Adrenal gland (tissue), 12 donors: ENCODE results near the gene MRPS30. TPM values are rescaled to one million over a fixed set of nuclear protein-coding genes. Genes with fewer than 3 reads are reported as not detected.

ENCODE experiments used
- DNase-seq, 7 donors: peaks; one replicate each; pipeline ENCODE4 v3.0.0-alpha.2; 2019 to 2020
- H3K27ac ChIP-seq, 5 donors: fragments of 200-600 bp; sonication (generic) in 4 of 5; 1 replicate in 3 of 5; 2 replicates in 2 of 5; pipeline versions ENCODE4 v1.5.1 to v1.8.0; 2016 to 2020; ENCODE audit warnings: mild to moderate bottlenecking in 1 of 5
- H3K27me3 ChIP-seq: fragments of 200-600 bp; 2 replicates; pipeline ENCODE4 v1.8.0; 2021
- H3K36me3 ChIP-seq, 2 donors: fragments of 200-600 bp; replicated peaks in 1 of 2; 1 replicate in 1 of 2; 2 replicates in 1 of 2; pipeline versions ENCODE4 v1.5.1 to v1.8.0; 2018 to 2022
- H3K4me1 ChIP-seq, 2 donors: fragments of 200-600 bp; replicated peaks in 1 of 2; 1 replicate in 1 of 2; 2 replicates in 1 of 2; pipeline versions ENCODE4 v1.5.1 to v1.8.0; 2018 to 2021
- H3K4me3 ChIP-seq, 4 donors: fragments of 200-600 bp; sonication (generic) in 3 of 4; one replicate each; pipeline ENCODE4 v1.5.1; 2016 to 2018
- H3K9me3 ChIP-seq, 3 donors: fragments of 200-600 bp; sonication (generic) in 1 of 3; replicated peaks in 1 of 3; 1 replicate in 2 of 3; 2 replicates in 1 of 3; pipeline versions ENCODE4 v1.5.1 to v1.8.0; 2016 to 2021
- POLR2A ChIP-seq, 2 donors: fragments of 450-650 bp; IDR thresholded peaks; one replicate each; pipeline ENCODE4 v1.6.1; 2017; ENCODE audit warnings: antibody characterized with exemption in 2 of 2, mild to moderate bottlenecking in 2 of 2, moderate library complexity in 1 of 2
- WGBS, 4 donors: extraction: QIAGEN DNeasy Blood & Tissue Kit in 2 of 4; methylation state at CpG; one replicate each; pipeline versions ENCODE4 v1.1.5 to v1.1.7; 2013 to 2017; 5-methylcytosine and 5-hydroxymethylcytosine counted together
- intact Hi-C, 2 donors: fragments of 100-400 bp; cut with DNase I; formaldehyde crosslinking; loops; one replicate each; pipeline versions ENCODE4 v1.14.1 to v1.15.0; 2022 to 2023
- polyA plus RNA-seq, 3 donors: library from polyadenylated mRNA; stranded (reverse); fragments of 200-250 nt in 2 of 3; fragments of 350-450 nt in 1 of 3; fragmentation: Illumina TruSeq in 1 of 3; extraction: RNeasy Lipid Tissue Mini Kit (QIAGEN cat#74804) in 1 of 3; gene quantifications; one replicate each; pipeline ENCODE4 v1.2.3, GENCODE V29; 2013 to 2014
- total RNA-seq, 9 donors: library from RNA; depleted of rRNA in 4 of 9; stranded (reverse); fragments of >200 nt in 4 of 9; fragments of 120-200 nt in 1 of 9; fragmentation: NEBNext Ultra II Directional in 1 of 9; extraction: Animal tissue kit (Norgen Biotek cat#: 25700) in 1 of 9; gene quantifications; one replicate each; pipeline versions ENCODE4 v1.1.0 to v1.2.4, GENCODE V29; 2013 to 2023
- TF ChIP-seq, protein P1 (sequence below), 6 experiments: fragments of 450-650 bp in 4 of 6; fragments of 200-600 bp in 2 of 6; sonication (generic) in 1 of 6; IDR thresholded peaks; 1 replicate in 5 of 6; 2 replicates in 1 of 6; pipeline versions ENCODE4 v1.5.1 to v1.8.0; 2016 to 2021; ENCODE audit warnings: antibody characterized with exemption in 6 of 6, mild to moderate bottlenecking in 2 of 6, moderate library complexity in 1 of 6
- donor health status: healthy with polysubstance abuse.
- donor health status: Bipolar disorder and iron deficiency.
- donor health status: DM: yes; HTN: yes; CAD: no.
- donor health status: DM: no; HTN: no; CAD: no.
- donor health status: DM: no; HTN: no; CAD: no.
- donor health status: DM: yes; HTN: yes; CAD: no.

MRPS30 gene
- total and polyA plus RNA-seq, 12 donors: 18.9 to 104 (median 62.8) TPM

DNA sequence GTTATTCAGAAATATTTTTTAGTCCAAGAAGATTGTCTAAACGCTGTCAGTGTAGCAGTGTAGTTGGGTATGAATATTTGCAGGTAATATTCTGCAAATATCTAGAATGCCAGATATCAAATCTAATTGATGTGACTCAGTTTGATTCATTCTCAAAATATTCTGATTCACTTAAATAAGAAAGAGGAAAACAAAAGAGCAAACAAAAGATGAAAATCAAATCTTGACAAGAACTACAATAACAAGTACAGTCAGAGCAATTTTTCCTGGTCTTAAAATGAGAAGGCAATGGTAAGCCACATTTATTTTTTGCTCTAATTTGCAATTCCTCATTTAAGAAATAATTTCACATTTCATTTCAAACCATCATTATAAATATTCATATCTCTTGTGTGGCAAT is 36.0 kb downstream of the MRPS30 start:
- DNase-seq: no peak
- Histone ChIP-seq H3K9me3 (no peaks in the 10 kb centered on the region), H3K4me3 (no peak overlapping the region), H3K27ac (no peak overlapping the region), H3K27me3 (no peaks in the 10 kb centered on the region), H3K36me3 (no peaks in the 10 kb centered on the region), H3K4me1 (no peaks in the 10 kb centered on the region)
- WGBS, 4 donors: 80 to 93% (median 88%) methylated on average over 1 of the region's 1 CpG
- intact Hi-C loops: no loop called here
- TF ChIP-seq POLR2A (IDR thresholded peaks at IDR 0.05): no peak
- TF ChIP-seq, protein P1, sequence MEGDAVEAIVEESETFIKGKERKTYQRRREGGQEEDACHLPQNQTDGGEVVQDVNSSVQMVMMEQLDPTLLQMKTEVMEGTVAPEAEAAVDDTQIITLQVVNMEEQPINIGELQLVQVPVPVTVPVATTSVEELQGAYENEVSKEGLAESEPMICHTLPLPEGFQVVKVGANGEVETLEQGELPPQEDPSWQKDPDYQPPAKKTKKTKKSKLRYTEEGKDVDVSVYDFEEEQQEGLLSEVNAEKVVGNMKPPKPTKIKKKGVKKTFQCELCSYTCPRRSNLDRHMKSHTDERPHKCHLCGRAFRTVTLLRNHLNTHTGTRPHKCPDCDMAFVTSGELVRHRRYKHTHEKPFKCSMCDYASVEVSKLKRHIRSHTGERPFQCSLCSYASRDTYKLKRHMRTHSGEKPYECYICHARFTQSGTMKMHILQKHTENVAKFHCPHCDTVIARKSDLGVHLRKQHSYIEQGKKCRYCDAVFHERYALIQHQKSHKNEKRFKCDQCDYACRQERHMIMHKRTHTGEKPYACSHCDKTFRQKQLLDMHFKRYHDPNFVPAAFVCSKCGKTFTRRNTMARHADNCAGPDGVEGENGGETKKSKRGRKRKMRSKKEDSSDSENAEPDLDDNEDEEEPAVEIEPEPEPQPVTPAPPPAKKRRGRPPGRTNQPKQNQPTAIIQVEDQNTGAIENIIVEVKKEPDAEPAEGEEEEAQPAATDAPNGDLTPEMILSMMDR (IDR thresholded peaks at IDR 0.05): no peak

DNA sequence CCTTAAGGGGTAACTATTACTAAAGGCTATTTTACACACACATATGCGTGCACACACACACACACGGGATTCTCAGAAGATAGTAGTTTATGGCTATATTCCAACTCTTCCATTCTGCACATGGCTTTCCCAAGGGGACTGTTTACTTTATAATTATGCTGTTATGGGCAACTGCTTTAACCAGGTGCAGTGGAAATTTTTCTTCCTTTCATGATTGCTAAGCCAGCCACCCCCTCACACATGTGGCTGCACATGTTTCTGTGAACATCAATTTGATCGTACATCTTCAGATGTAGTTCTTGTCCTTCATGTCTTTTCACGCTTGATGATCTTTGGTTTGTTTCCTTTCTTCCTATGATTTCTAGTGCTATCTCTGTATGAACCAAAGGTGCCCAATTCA is 37.0 kb downstream of the MRPS30 start:
- 71 to 80% (median 77%) methylated on average over 4 of the region's 4 CpGs for WGBS, 4 donors
- H3K9me3 ChIP-seq: no peaks in the 10 kb centered on the region
- DNase-seq: no peak
- H3K27me3 ChIP-seq: no peaks in the 10 kb centered on the region
- TF ChIP-seq POLR2A (IDR thresholded peaks at IDR 0.05): no peak
- TF ChIP-seq, protein P1 (IDR thresholded peaks at IDR 0.05): no peak
- intact Hi-C loops: no loop called here
- no peaks in the 10 kb centered on the region for H3K4me1 ChIP-seq
- no peak overlapping the region for H3K4me3 ChIP-seq
- no peak overlapping the region for H3K27ac ChIP-seq
- no peaks in the 10 kb centered on the region for H3K36me3 ChIP-seq

DNA sequence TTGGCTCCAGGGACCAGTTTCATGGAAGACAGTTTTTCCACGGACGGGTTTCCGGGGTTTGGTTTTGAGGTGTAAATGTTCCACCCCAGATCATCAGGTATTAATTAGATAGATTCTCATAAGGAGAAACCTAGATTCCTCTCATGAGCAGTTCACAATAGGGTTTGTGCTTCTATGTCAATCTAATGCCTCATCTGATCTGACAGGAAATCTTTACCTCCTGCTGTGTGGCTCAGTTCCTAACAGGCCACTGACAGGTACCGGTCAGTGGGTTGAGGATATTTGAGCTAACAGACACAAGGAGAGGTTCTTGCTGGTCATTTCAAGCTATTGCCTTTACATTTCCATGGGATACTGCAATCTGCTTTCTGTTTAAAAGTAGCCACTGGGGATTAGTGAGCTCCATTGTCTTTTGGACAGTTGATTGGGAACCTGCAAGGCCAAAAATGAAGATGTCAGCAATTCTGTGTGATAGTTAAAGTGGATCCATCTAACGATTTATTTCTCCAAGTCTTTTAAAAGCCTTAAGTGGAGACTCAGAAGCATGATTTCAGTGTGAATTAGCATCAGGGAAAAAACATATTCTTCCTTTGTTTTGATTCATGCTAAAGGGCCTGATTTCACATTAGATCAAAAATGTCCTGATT is 38.6 kb downstream of the MRPS30 start:
- H3K9me3 ChIP-seq: no peaks in the 10 kb centered on the region
- no peak overlapping the region for H3K4me3 ChIP-seq
- TF ChIP-seq POLR2A (IDR thresholded peaks at IDR 0.05): no peak
- TF ChIP-seq, protein P1 (IDR thresholded peaks at IDR 0.05): no peak
- H3K36me3 ChIP-seq: no peaks in the 10 kb centered on the region
- intact Hi-C loops: no loop called here
- H3K27me3 ChIP-seq: no peaks in the 10 kb centered on the region
- H3K27ac ChIP-seq: no peak overlapping the region
- WGBS, 4 donors: 87 to 91% (median 89%) methylated on average over 5 of the region's 5 CpGs
- DNase-seq: no peak
- no peaks in the 10 kb centered on the region for H3K4me1 ChIP-seq

DNA sequence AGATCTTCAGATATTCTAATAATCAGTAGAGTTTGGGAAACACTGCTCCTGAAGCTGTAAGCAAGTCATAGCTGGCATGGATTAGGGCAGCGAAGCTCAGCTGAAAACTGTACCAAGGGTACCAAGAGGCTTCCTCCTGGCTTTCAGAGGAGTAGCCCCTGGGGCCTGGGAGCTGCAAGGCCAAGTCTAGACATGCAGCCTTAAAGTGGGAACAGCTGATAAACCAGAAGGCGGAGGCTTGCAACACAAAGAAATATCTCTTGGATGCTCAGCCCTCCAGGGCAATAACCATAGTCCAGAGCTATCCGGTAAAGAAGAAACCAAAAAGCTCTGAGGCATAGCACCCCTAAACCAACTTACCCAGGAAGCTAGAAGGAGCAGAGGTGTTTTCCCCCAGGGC is 51.5 kb downstream of the MRPS30 start:
- Histone ChIP-seq H3K9me3 (no peaks in the 10 kb centered on the region), H3K27ac (no peak overlapping the region), H3K4me3 (no peak overlapping the region), H3K27me3 (no peaks in the 10 kb centered on the region), H3K36me3 (no peaks in the 10 kb centered on the region), H3K4me1 (no peaks in the 10 kb centered on the region)
- 88 to 91% (median 88%) methylated on average over 3 of the region's 3 CpGs for WGBS, 4 donors
- TF ChIP-seq POLR2A (IDR thresholded peaks at IDR 0.05): no peak
- TF ChIP-seq, protein P1 (IDR thresholded peaks at IDR 0.05): no peak
- intact Hi-C loops: no loop called here
- no peak for DNase-seq
